HAP-1 (cell line): ENCODE results near the gene MYH9.

ENCODE experiments used
- DNase-seq, 2 experiments: peaks; one replicate each; pipeline ENCODE4 v3.0.0-alpha.2; 2016 to 2020; ENCODE audit warnings: low spot score in 2 of 2
- H3K27me3 ChIP-seq: fragments of 250-450 bp; sonication (Bioruptor Pico); 2 replicates; pipeline ENCODE4 v1.5.1; 2020; ENCODE audit warnings: low read depth, mild to moderate bottlenecking, moderate library complexity
- H3K36me3 ChIP-seq: fragments of 250-450 bp; sonication (Bioruptor Pico); replicated peaks from 2 replicates; pipeline ENCODE4 v1.5.1; 2020; ENCODE audit warnings: mild to moderate bottlenecking
- H3K4me1 ChIP-seq: fragments of 250-450 bp; sonication (Bioruptor Pico); 2 replicates; pipeline ENCODE4 v1.5.1; 2020; ENCODE audit warnings: mild to moderate bottlenecking
- H3K4me3 ChIP-seq: fragments of 250-450 bp; sonication (Bioruptor Pico); 2 replicates; pipeline ENCODE4 v1.5.1; 2020; ENCODE audit warnings: mild to moderate bottlenecking, moderate library complexity
- H3K9me3 ChIP-seq: fragments of 250-450 bp; sonication (Bioruptor Pico); 2 replicates; pipeline ENCODE4 v1.5.1; 2020; ENCODE audit warnings: mild to moderate bottlenecking, moderate library complexity
- in situ Hi-C: fragments of 300-500 bp; cut with MboI; formaldehyde crosslinking; loops from 3 replicates; pipeline ENCODE4 v1.14.3; 2020; ENCODE audit warnings: low sequenced_read_pairs, inconsistent platforms, mixed read lengths

MYH9 gene

DNA sequence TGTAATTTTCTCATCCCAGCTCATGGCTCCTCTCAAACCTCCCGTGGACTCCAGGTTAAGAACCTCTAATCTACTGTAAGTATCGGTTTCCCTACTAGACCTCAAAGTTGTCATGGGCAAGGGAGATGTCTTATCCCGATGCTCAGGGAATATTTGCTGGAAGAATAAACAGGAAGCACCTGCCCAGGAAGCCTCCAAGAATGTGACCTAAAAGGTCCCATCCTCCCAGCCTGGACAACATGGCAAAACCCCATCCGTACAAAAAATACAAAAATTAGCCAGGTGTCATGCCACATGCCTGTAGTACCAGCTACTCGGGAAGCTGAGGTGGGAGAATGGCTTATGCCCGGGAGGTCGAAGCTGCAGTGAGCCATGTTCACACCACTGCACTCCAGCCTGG lies 72.4 kb downstream of the MYH9 start:
- Histone ChIP-seq H3K36me3 (peaks cover 83% of the 10 kb centered on the region), H3K4me3 (no peak overlapping the region)
- in situ Hi-C loops = no loop called here

DNA sequence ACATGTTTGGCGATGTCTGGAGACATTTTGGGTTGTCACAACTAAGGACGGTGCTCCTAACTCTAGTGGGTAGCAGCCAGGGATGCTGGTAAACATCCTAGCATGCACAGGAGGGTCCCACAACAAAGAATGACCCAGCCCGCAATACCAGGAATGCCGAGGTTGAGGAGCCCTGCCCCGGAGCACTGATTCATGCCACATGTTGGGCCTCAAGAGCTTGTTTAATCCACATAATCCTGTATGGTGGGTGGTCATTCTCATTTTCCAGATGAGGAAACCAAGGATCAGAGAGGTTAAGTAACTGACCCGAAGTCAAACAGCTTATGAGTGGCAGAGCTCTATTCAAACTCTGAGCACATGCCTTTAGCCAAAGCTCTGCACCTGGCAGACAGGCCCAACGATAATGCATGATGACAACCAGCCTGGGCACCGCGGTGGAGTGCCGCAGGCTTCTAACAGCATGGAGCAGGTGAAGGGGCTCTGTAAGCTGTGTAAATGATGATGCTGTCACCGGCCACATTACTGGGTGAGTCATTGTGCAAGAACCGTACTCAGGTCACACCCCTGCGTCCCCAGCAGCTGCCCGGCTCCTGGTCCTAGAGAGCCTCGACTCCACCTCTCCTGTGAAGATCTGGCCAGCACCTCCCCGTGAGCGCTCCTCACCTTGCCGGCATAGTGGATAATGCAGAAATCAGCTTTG lies 76.2 kb downstream of the MYH9 start:
- no peaks in the 10 kb centered on the region for H3K9me3 ChIP-seq
- H3K4me3 ChIP-seq = no peak overlapping the region
- peaks cover 82% of the 10 kb centered on the region for H3K36me3 ChIP-seq
- in situ Hi-C loops = no loop called here
- H3K27me3 ChIP-seq = no peaks in the 10 kb centered on the region
- DNase-seq = no peak
- H3K4me1 ChIP-seq = no peaks in the 10 kb centered on the region

More for the DNA sequence above, 72.4 kb downstream of the MYH9 start:
- H3K9me3 ChIP-seq = no peaks in the 10 kb centered on the region
- H3K4me1 ChIP-seq = no peaks in the 10 kb centered on the region
- no peak for DNase-seq
- H3K27me3 ChIP-seq = no peaks in the 10 kb centered on the region

DNA sequence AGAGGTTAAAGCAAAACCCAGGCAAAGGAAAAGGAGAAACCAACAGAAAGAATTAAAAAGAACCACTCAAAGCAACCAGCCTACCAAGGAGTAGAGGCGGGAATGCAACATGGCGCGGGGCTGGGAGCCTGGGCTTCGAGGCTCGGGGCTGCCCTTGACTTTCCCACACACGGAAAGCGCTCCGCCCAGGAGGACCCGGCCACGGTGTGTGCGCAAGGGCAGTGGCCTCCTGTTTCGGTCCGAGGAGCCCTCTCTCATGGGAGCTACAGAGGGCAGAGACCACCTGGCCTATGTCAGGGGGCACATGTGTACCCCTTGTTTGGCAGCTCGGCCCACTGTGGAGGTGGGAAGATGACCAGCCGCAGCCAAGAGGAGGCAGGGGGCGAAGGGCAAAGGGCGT lies 78.9 kb downstream of the MYH9 start:
- H3K4me1 ChIP-seq = no peaks in the 10 kb centered on the region
- DNase-seq = no peak
- no peak overlapping the region for H3K4me3 ChIP-seq
- in situ Hi-C loops = no loop called here
- H3K36me3 ChIP-seq = peaks cover 83% of the 10 kb centered on the region
- no peaks in the 10 kb centered on the region for H3K9me3 ChIP-seq
- no peaks in the 10 kb centered on the region for H3K27me3 ChIP-seq

DNA sequence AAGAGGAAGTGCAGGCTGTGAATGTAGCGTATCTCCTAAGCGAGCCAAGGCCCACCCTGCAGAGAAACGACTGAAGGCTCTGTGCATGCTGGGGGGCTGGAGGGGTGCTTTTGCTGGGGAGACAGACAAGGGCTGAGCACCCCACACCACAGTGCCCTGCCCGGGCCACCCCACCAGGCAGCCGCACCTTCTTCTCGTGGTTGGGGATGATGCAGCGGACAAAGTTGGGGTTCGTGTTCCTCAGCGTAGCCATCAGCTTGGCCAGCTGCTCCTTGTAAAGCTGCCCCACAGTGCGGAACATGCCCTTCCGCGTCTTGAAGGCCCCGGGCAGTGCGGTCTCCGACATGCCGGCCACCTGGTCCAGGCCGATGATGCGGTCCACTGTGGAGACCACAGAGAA lies 81.5 kb downstream of the MYH9 start:
- DNase-seq = no peak
- no peaks in the 10 kb centered on the region for H3K27me3 ChIP-seq
- no peaks in the 10 kb centered on the region for H3K4me1 ChIP-seq
- in situ Hi-C loops = no loop called here
- H3K4me3 ChIP-seq = no peak overlapping the region
- H3K36me3 ChIP-seq = peaks cover 84% of the 10 kb centered on the region
- no peaks in the 10 kb centered on the region for H3K9me3 ChIP-seq

DNA sequence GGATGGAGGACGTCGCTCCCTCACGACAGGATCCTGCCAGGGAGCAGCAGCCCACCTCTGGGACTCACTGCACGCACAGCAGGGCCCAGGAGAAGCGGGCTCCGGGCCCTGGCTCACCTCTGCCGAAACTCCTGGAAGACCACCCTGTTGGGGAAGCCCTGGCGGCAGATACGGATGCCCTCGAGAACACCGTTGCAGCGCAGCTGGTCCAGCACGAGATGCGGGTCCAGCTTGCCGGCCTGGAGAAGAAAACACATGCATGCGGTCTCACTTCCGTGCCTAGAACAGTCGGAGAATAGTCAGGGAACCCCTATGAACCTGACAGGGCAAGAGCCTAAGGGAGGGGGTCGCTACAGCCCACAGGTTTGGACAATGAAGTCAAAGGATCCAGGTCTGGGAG lies 82.0 kb downstream of the MYH9 start:
- no peaks in the 10 kb centered on the region for H3K27me3 ChIP-seq
- no peak overlapping the region for H3K4me3 ChIP-seq
- H3K36me3 ChIP-seq = peaks cover 84% of the 10 kb centered on the region
- no peak for DNase-seq
- H3K9me3 ChIP-seq = no peaks in the 10 kb centered on the region
- no peaks in the 10 kb centered on the region for H3K4me1 ChIP-seq
- in situ Hi-C loops = no loop called here

DNA sequence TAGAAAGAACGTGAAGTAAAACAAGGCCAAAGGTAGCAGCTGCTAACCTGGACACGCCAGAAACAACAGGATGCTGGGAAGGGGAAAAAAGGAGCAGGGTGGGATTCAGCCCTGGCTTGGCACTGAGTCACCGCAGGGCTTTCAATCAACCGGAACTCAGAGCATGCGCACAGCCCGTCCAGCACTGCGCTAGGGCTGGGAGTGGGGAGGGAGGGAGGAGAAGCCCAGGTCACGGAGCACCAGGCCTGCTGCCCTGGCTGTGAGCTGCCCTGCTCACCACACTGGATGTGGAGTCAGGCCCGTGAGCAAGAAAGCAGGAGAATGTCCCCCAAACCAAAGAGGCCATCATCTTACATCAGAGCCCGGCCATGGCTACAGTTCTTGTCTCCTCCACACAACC lies 83.3 kb downstream of the MYH9 start:
- no peak for DNase-seq
- H3K36me3 ChIP-seq = peaks cover 86% of the 10 kb centered on the region
- in situ Hi-C loops = loop anchor here (5.0 kb wide), 1 partner anchor 163 kb away; no protein-coding TSS in a partner anchor
- H3K27me3 ChIP-seq = no peaks in the 10 kb centered on the region
- no peaks in the 10 kb centered on the region for H3K4me1 ChIP-seq
- no peaks in the 10 kb centered on the region for H3K9me3 ChIP-seq
- no peak overlapping the region for H3K4me3 ChIP-seq

DNA sequence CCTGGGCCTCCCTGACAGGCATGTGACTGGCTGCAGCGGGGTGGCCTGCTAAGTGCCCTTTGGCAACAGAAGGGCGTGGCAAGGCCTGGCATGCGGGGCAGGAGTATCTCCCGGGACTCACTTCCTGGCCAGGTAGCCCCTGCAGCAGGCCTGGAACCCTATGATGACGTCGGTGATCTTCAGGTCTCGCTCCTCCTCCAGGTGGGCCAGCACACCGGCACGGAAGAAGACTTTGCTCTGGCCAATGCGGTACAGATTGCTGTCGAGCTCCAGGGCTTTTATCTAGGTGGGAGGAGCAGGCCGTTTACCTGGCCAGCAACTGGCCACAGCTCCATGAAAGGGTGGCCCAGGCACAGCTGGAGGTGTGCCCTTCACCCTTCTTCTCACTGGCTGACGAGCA lies 83.9 kb downstream of the MYH9 start:
- Histone ChIP-seq H3K4me1 (no peaks in the 10 kb centered on the region), H3K4me3 (no peak overlapping the region), H3K27me3 (no peaks in the 10 kb centered on the region), H3K9me3 (no peaks in the 10 kb centered on the region), H3K36me3 (peaks cover 86% of the 10 kb centered on the region)
- DNase-seq = no peak
- in situ Hi-C loops = loop anchor here (5.0 kb wide), 1 partner anchor 163 kb away; no protein-coding TSS in a partner anchor

DNA sequence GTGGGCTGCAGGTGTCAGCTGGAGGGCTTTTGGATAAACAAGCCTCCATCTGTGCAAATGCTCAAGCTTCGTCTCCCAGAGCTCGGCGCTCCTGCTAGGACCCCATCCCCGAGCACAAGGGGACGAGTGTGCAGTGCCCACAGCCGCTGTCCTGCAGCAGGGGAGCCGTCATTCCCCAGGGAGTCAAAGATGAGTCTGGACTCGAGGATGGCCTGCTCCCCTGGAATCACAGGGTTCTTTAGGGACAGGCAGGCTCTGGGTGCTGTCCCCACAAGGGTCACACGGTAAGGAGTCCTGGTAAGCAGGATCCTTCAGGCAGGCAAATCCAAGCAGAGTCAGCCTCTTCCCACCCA lies 84.7 kb downstream of the MYH9 start:
- no peak for DNase-seq
- in situ Hi-C loops = loop anchor here (5.0 kb wide), 1 partner anchor 164 kb away; no protein-coding TSS in a partner anchor
- no peaks in the 10 kb centered on the region for H3K4me1 ChIP-seq
- no peak overlapping the region for H3K4me3 ChIP-seq
- no peaks in the 10 kb centered on the region for H3K9me3 ChIP-seq
- H3K27me3 ChIP-seq = no peaks in the 10 kb centered on the region
- H3K36me3 ChIP-seq = peaks cover 88% of the 10 kb centered on the region

DNA sequence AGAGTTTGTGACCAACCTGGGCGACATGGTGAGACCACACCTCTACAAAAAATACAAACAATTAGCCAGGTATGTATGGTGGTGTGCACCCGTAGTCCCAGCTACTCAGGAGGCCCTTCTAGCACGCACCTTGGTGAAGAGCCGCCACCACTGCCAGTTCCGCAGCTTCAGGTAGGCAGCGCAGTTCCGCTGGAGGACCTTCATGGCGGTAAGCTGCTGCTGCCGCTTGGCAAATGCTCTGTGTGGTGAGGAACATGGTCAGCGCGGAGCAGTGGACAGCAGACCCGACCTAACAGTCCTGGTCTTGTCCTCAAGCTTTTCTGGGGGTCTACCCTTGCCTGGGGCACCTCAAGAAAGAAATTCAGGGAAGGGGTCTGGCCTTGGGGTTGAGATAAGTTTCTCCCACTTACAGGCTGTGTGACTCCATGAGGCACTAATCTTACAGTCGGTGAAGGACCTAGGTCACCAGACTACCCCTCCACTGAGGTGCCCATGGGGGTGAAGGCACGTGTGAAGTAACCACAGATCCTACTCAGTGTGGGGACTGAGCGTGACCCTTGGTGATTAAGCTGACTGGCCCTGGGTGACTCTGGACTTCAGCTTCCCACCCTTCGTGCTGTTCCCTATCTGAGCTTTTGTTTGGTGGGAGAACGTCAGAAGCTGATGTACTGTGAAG lies 85.2 kb downstream of the MYH9 start:
- DNase-seq = no peak
- no peak overlapping the region for H3K4me3 ChIP-seq
- in situ Hi-C loops = loop anchor here (5.0 kb wide), 1 partner anchor 165 kb away; no protein-coding TSS in a partner anchor
- H3K4me1 ChIP-seq = no peaks in the 10 kb centered on the region
- H3K9me3 ChIP-seq = no peaks in the 10 kb centered on the region
- no peaks in the 10 kb centered on the region for H3K27me3 ChIP-seq
- peaks cover 89% of the 10 kb centered on the region for H3K36me3 ChIP-seq

DNA sequence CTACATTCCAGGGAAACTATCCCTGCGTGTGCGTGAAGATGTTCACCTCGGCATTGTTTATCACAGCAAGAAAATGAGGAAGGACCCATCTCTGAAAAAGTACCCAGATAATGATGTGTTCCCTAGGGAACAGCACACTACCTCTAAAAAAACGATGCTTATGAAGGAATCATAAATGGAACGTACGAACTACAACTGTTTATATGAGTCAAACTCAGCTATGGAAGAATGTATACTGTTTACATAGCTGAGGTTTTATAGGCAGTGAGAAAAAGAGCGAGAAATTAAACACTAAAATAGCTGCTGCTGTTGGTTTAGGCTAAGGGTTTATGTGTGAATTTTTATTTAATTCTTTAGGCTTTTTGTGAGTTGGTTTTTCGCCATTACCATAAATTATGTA lies 85.9 kb downstream of the MYH9 start:
- Histone ChIP-seq H3K4me3 (no peak overlapping the region), H3K9me3 (no peaks in the 10 kb centered on the region), H3K4me1 (no peaks in the 10 kb centered on the region), H3K27me3 (no peaks in the 10 kb centered on the region), H3K36me3 (peaks cover 89% of the 10 kb centered on the region)
- DNase-seq = no peak
- in situ Hi-C loops = loop anchor here (5.0 kb wide), 1 partner anchor 165 kb away; no protein-coding TSS in a partner anchor

DNA sequence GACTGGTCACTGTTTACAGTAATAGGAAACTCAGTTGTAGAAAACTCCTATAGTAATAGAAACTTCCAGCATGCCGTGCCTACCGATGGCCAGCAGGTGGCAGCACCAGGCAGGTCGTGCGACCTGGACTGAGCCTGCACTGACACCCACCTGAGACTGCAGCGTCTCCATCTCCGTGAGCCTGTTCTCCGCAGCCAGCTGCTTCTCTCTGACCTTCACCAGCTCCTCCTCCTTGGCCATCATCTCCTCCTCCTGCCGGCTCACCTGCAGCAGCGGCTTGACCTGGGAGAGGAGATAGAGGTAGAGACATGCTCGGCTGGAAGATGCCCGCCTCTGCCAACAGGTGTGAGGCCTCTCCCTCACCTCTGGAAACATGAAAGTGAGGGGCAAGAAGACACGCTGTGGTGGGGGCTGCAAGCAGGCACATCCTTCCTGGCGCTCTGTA lies 86.4 kb downstream of the MYH9 start:
- in situ Hi-C loops = loop anchor here (5.0 kb wide), 1 partner anchor 166 kb away; no protein-coding TSS in a partner anchor
- H3K9me3 ChIP-seq = no peaks in the 10 kb centered on the region
- no peaks in the 10 kb centered on the region for H3K27me3 ChIP-seq
- no peaks in the 10 kb centered on the region for H3K4me1 ChIP-seq
- peaks cover 90% of the 10 kb centered on the region for H3K36me3 ChIP-seq
- peak; percentile 51 to 84 for DNase-seq
- H3K4me3 ChIP-seq = no peak overlapping the region

DNA sequence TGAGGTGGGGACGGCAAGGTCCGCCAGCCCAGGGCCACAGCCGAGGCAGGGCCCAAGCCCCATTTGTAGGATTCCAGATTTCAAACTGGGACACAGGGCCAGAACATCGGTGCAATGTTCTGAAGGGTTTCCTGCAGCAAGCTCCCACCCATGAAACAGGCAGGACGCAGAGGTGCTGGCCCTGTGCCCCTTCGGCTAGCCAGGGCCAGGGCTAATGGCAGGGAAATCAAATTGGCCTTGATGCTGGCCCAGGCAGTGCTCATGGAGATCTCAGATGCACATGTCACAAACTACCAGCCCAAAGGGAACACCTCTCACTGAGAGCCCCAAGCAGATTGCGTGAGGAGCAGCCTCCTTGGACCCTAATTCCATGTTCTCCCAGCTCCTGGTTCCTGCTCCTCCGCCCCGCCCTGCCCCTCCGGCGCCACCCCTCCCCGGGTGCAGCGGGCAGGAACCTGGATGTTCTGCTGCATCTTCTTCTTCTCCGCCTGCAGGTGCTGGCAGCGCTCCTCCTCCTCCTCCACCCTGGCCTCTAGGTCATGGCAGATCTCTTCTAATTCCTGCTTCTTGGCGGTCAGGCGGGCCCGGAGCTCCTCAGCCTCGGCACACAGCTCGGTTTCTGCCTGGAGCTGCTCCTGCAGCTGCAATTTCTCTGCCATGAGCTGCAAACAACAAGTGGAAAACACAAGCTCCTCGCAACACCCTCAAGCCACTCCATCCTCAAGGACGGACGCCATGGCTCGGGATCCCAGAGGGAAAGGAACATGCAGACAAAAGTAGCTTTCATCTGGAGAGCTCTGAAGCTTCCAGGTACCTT lies 87.2 kb downstream of the MYH9 start:
- peaks cover 89% of the 10 kb centered on the region for H3K36me3 ChIP-seq
- no peak for DNase-seq
- H3K9me3 ChIP-seq = no peaks in the 10 kb centered on the region
- H3K4me1 ChIP-seq = no peaks in the 10 kb centered on the region
- H3K4me3 ChIP-seq = no peak overlapping the region
- H3K27me3 ChIP-seq = no peaks in the 10 kb centered on the region
- in situ Hi-C loops = loop anchor here (5.0 kb wide), 1 partner anchor 167 kb away; no protein-coding TSS in a partner anchor

DNA sequence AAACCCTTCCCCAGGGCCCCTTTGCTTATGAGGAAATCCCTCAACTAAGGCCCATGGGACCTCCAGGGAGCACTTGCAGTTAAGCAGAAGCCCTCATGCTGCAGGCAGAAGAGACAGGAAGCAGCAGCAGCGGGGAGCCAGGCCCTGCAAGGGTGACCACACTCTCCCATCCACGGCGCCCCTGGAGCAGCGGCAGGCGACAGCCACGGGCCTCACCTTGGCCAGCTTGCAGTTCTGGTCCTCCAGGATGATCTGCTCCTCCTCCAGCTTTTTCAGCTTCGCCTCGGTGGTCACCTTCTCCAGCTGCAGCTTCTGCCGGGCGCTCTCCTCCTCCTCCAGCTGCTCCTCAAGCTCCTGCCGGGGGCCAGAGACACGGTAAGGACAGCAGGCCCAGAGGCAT lies 87.9 kb downstream of the MYH9 start:
- Histone ChIP-seq H3K4me3 (no peak overlapping the region), H3K36me3 (peaks cover 89% of the 10 kb centered on the region), H3K9me3 (no peaks in the 10 kb centered on the region), H3K4me1 (no peaks in the 10 kb centered on the region), H3K27me3 (no peaks in the 10 kb centered on the region)
- no peak for DNase-seq
- in situ Hi-C loops = loop anchor here (5.0 kb wide), 1 partner anchor 167 kb away; no protein-coding TSS in a partner anchor
